Cardiac septum (tissue), 1 donor: ENCODE results near the gene GAB4. TPM values are rescaled to one million over a fixed set of nuclear protein-coding genes. Genes with fewer than 3 reads are reported as not detected.
"Not testable (repeated sequence)": the region's sequence is repeated elsewhere in the genome, so short reads cannot be mapped to it uniquely, and the experiment has no call there.

Source experiments
- DNase-seq: peaks from one replicate; pipeline ENCODE4 v3.0.0-alpha.2; 2020; ENCODE audit warnings: low spot score
- intact Hi-C: fragments of 100-400 bp; cut with DNase I; formaldehyde crosslinking; loops from one replicate; pipeline ENCODE4 v1.14.0; 2022
- long read RNA-seq: library from polyadenylated mRNA; unstranded; transcript quantifications from one replicate; pipeline ENCODE4 v2.0.0, GENCODE V29; 2021
- total RNA-seq: library from RNA; stranded (reverse); fragmentation: NEBNext Ultra II Directional; extraction: Animal tissue kit (Norgen Biotek cat#: 25700); gene quantifications from one replicate; pipeline ENCODE4 v1.2.1, GENCODE V29; 2021
- donor health status: DM: no; HTN: no; CAD: no.

The GAB4 gene
- total RNA-seq = not detected
- long read RNA-seq = 0 reads

DNA sequence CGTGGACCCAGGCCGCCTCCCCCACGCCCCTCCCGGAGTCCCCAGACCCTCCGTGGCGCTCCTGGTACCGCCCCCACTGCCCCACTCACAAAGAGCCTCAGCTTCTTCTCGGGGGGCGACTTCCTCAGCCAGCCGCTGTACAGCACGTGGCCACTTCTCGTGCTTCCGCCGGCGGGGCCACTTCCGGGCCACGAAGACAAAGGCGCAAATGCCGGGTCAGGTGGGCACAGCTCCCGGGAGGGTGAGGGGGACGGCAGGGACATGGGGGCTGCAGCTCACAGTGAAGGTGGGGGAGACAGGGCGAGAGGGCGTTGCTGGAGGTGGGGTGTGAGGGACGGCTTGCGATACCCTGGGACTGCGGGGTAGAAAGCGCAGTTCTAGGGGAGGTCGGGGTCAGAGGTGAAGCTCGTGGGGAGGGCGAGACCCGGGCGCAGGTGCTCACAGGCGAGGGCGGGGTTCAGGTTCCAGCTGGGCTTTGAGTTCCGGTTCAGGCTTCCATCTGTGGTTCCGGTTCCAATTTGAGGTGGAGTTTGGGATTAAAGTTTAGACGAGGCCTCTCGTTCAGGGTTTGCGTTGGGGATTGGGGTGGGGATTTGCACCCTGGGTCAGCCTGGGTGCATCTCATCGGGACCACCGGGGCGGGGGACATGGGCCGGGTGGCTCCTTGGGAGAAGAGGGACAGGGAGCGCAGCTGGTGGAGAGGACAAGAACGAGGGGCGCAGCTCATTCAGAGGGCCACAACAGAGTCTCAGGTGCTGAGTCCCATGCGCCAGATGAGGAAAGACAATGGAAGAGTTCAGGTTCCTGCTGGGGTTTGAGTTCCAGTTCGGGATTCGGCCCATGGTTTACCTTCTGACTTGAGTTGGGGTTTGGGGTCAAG lies at the start of gene GAB4:
TSS of gene GAB4 (minus strand) at position 371 of the 880 bp plus-strand sequence. CDS start at position 263, 108 bp downstream.
- DNase-seq = no peak
- intact Hi-C loops = no loop called here

DNA sequence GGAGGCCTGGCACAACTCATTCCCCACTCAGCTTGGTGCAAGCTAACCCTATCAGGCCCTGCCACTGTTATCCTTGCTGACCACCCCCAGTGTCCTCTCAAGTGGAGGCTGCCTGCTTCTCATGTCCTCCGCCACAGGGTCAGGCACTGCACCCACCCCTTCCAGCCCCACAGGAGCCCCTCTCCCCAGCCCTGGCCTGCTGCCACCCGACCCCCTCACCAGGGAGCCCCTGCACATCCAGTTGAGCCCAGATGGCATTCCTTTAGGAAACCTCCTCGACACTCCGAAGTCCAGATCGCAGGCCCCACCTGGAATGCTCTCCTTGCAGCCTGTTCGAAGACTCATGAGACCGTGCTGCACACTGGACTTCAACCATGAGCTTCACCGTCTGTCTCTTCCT lies 48.8 kb upstream of the GAB4 start:
- intact Hi-C loops = loop anchor here (5.0 kb wide), 1 partner anchor 140 kb away; no protein-coding TSS in a partner anchor
- no peak for DNase-seq

DNA sequence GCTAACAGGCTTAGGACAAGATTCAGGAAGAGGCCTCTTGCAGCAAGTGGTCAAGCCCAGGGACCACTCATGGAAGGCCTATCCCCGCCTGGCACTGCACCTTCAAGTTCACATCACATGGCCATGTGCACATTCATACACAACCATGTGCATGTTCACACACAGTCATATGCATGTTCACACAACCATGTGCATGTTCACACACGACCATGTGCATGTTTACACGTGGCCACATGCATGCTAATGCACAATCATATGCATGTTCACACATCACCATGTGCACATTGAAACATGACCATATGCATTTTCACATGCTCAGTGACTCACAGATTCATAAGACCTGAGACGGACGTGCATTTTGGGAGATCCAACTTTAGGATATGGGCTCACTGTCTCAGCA lies 48.0 kb upstream of the GAB4 start:
- intact Hi-C loops = loop anchor here (5.0 kb wide), 1 partner anchor 139 kb away; no protein-coding TSS in a partner anchor
- no peak for DNase-seq

DNA sequence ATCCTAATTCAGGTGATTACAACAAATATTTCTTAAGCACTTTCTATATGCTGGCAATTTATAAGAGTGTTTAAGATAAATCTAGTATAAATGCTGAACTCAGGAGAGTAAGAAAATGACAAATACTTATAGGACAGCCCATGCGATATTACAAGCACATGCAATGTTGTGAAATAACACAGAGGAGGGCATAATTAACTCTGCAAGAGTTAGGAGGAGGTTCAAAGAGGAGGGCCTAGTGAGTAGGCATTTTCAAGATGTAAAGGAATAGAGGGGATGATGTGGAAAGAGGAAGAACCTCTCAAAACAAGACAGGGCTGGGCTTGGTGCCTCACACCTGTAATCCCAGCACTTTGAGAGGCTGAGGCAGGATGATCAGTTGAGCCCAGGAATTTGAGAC lies 39.6 kb upstream of the GAB4 start:
- no peak for DNase-seq
- intact Hi-C loops = no loop called here

GRCh38 chr22:17046566-17047348 lies 38.7 kb upstream of the GAB4 start:
- intact Hi-C loops = no loop called here

GRCh38 chr22:17043521-17043920 lies 35.5 kb upstream of the GAB4 start:
- intact Hi-C loops = no loop called here
- DNase-seq = no peak

More at GRCh38 chr22:17046566-17047348, 38.7 kb upstream of the GAB4 start:
- DNase-seq = no peak

GRCh38 chr22:17036842-17037711 lies 29.1 kb upstream of the GAB4 start:
- DNase-seq, intact Hi-C loops: not testable (repeated sequence)

DNA sequence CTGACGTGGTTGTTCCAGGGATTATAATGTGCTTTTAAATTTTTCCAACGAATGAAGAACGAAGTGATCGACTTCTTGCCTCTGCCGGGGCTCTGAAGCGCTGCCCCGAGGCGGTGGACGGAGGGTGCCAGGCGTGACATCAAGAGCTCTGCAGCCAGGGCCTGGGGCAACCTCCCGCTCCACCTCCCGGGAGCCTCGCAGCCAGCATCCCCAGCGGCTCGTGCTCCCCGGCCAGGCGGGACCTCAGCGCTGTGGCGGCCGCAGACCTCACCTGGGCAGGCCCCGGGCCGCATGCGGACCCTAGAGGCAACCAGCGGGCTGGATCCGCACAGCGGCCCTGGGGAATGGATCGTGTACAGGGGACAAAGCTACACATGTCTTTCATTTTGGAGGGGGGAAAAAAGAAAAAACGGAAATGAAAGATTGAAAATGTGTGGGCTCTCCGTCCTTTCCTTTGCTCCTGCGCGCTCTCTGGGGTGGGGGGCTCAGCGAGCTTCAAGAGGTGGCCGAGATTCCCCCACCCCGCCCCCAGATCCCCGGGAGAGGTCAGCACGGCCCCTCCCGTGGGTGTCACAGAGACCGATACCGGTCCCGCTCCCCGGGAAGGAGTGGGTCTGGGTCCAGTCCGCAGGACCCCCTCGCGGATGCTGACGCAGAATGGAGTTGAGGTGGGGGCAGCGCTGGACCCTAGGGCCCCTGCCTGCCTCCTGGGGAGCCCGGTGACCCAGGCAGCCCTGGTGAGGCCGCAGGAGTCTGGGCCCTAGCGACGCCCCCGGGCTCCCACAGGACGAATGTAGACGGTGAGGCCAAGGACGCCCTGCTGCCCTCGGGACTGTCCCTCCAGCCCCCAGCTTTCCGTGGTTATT lies 28.2 kb upstream of the GAB4 start:
- intact Hi-C loops, DNase-seq: not testable (repeated sequence)

DNA sequence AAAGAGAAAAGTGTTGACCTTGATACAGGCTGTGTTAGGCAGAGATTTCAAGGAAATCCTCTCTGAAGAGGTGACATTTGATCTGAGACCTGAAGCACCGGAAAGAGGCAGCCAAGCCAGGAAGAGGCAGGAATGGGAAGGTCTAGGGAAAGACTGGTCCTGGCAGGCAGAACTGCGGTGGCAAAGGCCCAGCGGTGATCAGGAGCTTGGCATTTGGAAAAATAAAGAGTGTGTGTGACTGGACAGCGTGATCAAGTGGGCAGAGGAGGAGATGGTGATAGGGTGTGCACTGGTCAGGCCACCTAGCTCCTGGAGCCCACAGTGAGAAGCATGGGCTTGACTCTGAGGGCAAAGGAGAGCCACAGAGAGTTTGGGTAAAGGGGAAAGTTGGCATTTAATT lies 27.2 kb upstream of the GAB4 start:
- intact Hi-C loops = no loop called here
- DNase-seq = no peak

DNA sequence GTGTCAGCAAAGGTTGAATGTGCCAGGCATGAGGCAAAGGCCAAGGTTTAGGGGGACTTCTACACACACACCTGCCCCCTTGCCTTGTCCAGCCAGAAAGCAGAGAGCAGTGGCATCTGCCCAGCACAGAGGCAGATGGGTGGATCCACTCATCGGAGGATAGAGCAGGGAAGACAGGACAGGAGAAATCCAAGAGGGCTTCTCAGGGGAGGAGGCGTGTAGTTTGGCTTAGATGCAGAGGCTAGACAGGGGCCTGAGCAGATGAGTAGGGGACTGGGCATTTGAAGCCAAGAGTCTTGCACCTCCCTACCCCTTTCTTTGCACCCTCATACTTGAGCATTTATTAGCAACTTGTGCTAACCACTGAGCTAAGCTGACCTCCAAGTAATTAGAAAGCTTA lies 26.5 kb upstream of the GAB4 start:
- intact Hi-C loops, DNase-seq: not testable (repeated sequence)

- not testable (repeated sequence) for DNase-seq
Measured at GRCh38 chr22:17032277-17032676, 24.3 kb upstream of the GAB4 start.

GRCh38 chr22:17024380-17024779 lies 16.4 kb upstream of the GAB4 start:
- intact Hi-C loops, DNase-seq: not testable (repeated sequence)

More at GRCh38 chr22:17032277-17032676, 24.3 kb upstream of the GAB4 start:
- intact Hi-C loops = not testable (repeated sequence)

DNA sequence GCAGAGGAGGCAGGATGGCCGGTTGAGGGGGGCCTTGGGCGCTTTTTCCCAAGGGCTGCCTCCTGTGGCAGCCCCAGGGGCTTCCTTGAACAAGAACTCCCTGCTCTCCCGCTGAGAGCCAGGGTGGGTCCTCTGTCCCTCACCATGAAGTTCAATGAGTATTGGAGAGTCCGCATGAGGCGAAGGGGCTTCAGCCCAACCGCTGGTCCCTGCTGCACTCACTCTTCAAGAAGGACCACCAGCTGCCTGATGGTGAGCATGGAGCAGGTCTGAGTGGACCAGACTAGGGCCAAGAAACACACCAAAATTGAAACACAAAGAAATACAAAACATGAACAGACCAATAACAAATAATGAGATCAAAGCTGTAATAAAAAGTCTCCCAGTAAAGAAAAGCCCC lies 7.5 kb upstream of the GAB4 start:
- DNase-seq, intact Hi-C loops: not testable (repeated sequence)

DNA sequence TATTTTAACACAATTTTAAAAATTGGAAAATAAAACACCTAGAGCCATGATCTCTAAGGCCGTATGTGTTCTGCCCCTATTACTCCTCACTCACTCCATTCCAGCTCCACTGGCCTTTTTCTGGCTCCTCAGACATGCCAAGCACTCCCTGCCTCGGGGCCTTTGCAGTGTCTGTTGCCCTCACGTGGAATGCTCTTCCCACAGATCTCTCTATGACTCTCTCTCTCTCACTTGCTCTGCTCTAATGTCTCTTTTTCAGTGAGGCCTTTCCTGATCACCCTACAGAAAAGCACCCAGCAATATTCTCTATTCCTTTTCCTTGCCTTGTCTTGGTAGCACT lies 6.0 kb upstream of the GAB4 start:
- intact Hi-C loops, DNase-seq: not testable (repeated sequence)

- intact Hi-C loops = no loop called here
- no peak for DNase-seq
Measured at GRCh38 chr22:17013396-17014100, 5.5 kb upstream of the GAB4 start.

GRCh38 chr22:17012267-17012666 lies 4.2 kb upstream of the GAB4 start:
- intact Hi-C loops = no loop called here
- no peak for DNase-seq

GRCh38 chr22:17009640-17010291 lies 1.7 kb upstream of the GAB4 start:
- intact Hi-C loops = no loop called here
- no peak for DNase-seq
